Gastroesophageal sphincter (tissue), 4 donors: ENCODE measurements around the gene SCAPER. TPM values are rescaled to one million over a fixed set of nuclear protein-coding genes. Genes with fewer than 3 reads are reported as not detected.

ENCODE experiments used
- ATAC-seq: fragments of 150-250 bp; one replicate; pipeline ENCODE4 v1.9.1; 2016; ENCODE audit warnings: mild to moderate bottlenecking, moderate library complexity
- H3K27ac ChIP-seq, 4 donors: fragments of 200-600 bp; sonication (generic) in 3 of 4; 1 replicate in 3 of 4; 2 replicates in 1 of 4; pipeline ENCODE4 v1.5.1; 2016 to 2019
- H3K27me3 ChIP-seq: fragments of 200-600 bp; sonication (generic); one replicate; pipeline ENCODE4 v1.5.1; 2019
- H3K36me3 ChIP-seq, 2 donors: fragments of 200-600 bp; sonication (generic); one replicate each; pipeline ENCODE4 v1.5.1; 2019; ENCODE audit warnings: control low read depth in 1 of 2
- H3K4me1 ChIP-seq, 3 donors: fragments of 200-600 bp; sonication (generic); 1 replicate in 2 of 3; 2 replicates in 1 of 3; pipeline ENCODE4 v1.5.1; 2016 to 2019; ENCODE audit warnings: control low read depth in 2 of 3
- H3K4me3 ChIP-seq, 2 donors: fragments of 200-600 bp; sonication (generic); one replicate each; pipeline ENCODE4 v1.5.1; 2019; ENCODE audit warnings: mild to moderate bottlenecking in 1 of 2, moderate library complexity in 1 of 2
- H3K9me3 ChIP-seq, 3 donors: fragments of 200-600 bp; sonication (generic); one replicate each; pipeline ENCODE4 v1.5.1; 2017 to 2019; ENCODE audit warnings: control low read depth in 2 of 3
- CTCF ChIP-seq, 4 experiments: fragments of 200-600 bp in 2 of 4; fragments of 450-650 bp in 2 of 4; sonication (generic) in 1 of 4; IDR thresholded peaks; one replicate each; pipeline ENCODE4 v1.5.1; 2017 to 2019; ENCODE audit warnings: antibody characterized with exemption in 4 of 4, mild to moderate bottlenecking in 2 of 4, moderate library complexity in 2 of 4
- EP300 ChIP-seq: sonication (generic); formaldehyde crosslinking; IDR thresholded peaks from one replicate; pipeline ENCODE4 v1.6.1; 2017; ENCODE audit warnings: antibody characterized with exemption, mild to moderate bottlenecking
- POLR2A ChIP-seq, 2 donors: fragments of 450-650 bp; IDR thresholded peaks; one replicate each; pipeline ENCODE4 v1.6.1; 2017; ENCODE audit warnings: antibody characterized with exemption in 2 of 2, mild to moderate bottlenecking in 2 of 2, moderate library complexity in 1 of 2
- POLR2AphosphoS5 ChIP-seq: sonication (generic); formaldehyde crosslinking; IDR thresholded peaks from one replicate; pipeline ENCODE4 v1.6.1; 2017; ENCODE audit warnings: antibody characterized with exemption
- WGBS, 2 donors: methylation state at CpG; one replicate each; pipeline ENCODE4 v1.1.5; 2018; ENCODE audit warnings: low coverage in 1 of 2; 5-methylcytosine and 5-hydroxymethylcytosine counted together
- total RNA-seq, 4 donors: library from RNA; depleted of rRNA; stranded (reverse); fragments of >200 nt; gene quantifications; one replicate each; pipeline ENCODE4 v1.1.0, GENCODE V29; 2016

Gene SCAPER
- total RNA-seq, 4 donors from 2014 or later: 21.5 to 34.3 (median 28.7) TPM

GRCh38 chr15:76343313-76343996, 561.7 kb downstream of the SCAPER start:
- 49 to 58% methylated on average over 5 to 6 of the region's 16 CpGs for WGBS, 2 donors
- ATAC-seq: no peak
- Histone ChIP-seq H3K36me3 (peaks cover 0 to 27% of the 10 kb centered on the region in 2 donors), H3K9me3 (no peaks in the 10 kb centered on the region), H3K27ac (no peak overlapping the region), H3K4me1 (peaks cover 0 to 70% (median 9%) of the 10 kb centered on the region in 3 donors), H3K4me3 (no peak overlapping the region), H3K27me3 (peaks cover 88% of the 10 kb centered on the region)
- TF ChIP-seq EP300: no peak
- no peak for TF ChIP-seq CTCF (IDR thresholded peaks at IDR 0.05)
- TF ChIP-seq POLR2AphosphoS5: no peak
- TF ChIP-seq POLR2A (IDR thresholded peaks at IDR 0.05): no peak

GRCh38 chr15:76342382-76343201, 562.5 kb downstream of the SCAPER start:
- H3K4me1 ChIP-seq: peaks cover 0 to 77% (median 10%) of the 10 kb centered on the region in 3 donors
- no peak overlapping the region for H3K27ac ChIP-seq
- no peak for TF ChIP-seq EP300
- TF ChIP-seq POLR2A (IDR thresholded peaks at IDR 0.05): no peak
- TF ChIP-seq POLR2AphosphoS5: no peak
- TF ChIP-seq CTCF (IDR thresholded peaks at IDR 0.05): no peak
- H3K36me3 ChIP-seq: peaks cover 0 to 27% of the 10 kb centered on the region in 2 donors
- H3K9me3 ChIP-seq: no peaks in the 10 kb centered on the region
- H3K4me3 ChIP-seq: peak overlapping the region in 1 of 2 donors; percentile 6
- ATAC-seq: no peak
- H3K27me3 ChIP-seq: peaks cover 96% of the 10 kb centered on the region
- 63 to 80% methylated on average over 1 to 4 of the region's 87 CpGs for WGBS, 2 donors

GRCh38 chr15:76342058-76342381, 563.1 kb downstream of the SCAPER start:
- Histone ChIP-seq H3K9me3 (no peaks in the 10 kb centered on the region), H3K27me3 (peaks cover 96% of the 10 kb centered on the region), H3K27ac (no peak overlapping the region), H3K4me1 (peaks cover 0 to 77% (median 12%) of the 10 kb centered on the region in 3 donors), H3K36me3 (peaks cover 0 to 27% of the 10 kb centered on the region in 2 donors), H3K4me3 (no peak overlapping the region)
- no peak for ATAC-seq
- no peak for TF ChIP-seq POLR2AphosphoS5
- no peak for TF ChIP-seq CTCF (IDR thresholded peaks at IDR 0.05)
- no peak for TF ChIP-seq EP300
- TF ChIP-seq POLR2A (IDR thresholded peaks at IDR 0.05): no peak
- 60 to 66% methylated on average over 2 to 4 of the region's 20 CpGs for WGBS, 2 donors

GRCh38 chr15:76341366-76342057, 563.6 kb downstream of the SCAPER start:
- no peak overlapping the region for H3K4me3 ChIP-seq
- H3K36me3 ChIP-seq: peaks cover 0 to 27% of the 10 kb centered on the region in 2 donors
- H3K9me3 ChIP-seq: no peaks in the 10 kb centered on the region
- peaks cover 0 to 77% (median 11%) of the 10 kb centered on the region in 3 donors for H3K4me1 ChIP-seq
- H3K27me3 ChIP-seq: peaks cover 94% of the 10 kb centered on the region
- 86 to 100% methylated on average over 1 to 12 of the region's 42 CpGs for WGBS, 2 donors
- TF ChIP-seq POLR2A (IDR thresholded peaks at IDR 0.05) (no peak), EP300 (no peak), POLR2AphosphoS5 (no peak), CTCF (IDR thresholded peaks at IDR 0.05) (no peak)
- H3K27ac ChIP-seq: no peak overlapping the region
- no peak for ATAC-seq
